Stimulated activated CD4-positive, alpha-beta T cell treated with anti-CD3 and anti-CD28 coated beads, Interleukin-12 subunit alpha, Interleukin-12 subunit beta, amount 100 ng/mL, for 4 hours (primary cell): Measurements from ENCODE around the gene AQR.
"Not testable (repeated sequence)": the region's sequence is repeated elsewhere in the genome, so short reads cannot be mapped to it uniquely, and the experiment has no call there.

ENCODE experiments used
- DNase-seq: peaks from one replicate; pipeline ENCODE4 v3.0.0-alpha.2; 2020

Gene AQR

DNA sequence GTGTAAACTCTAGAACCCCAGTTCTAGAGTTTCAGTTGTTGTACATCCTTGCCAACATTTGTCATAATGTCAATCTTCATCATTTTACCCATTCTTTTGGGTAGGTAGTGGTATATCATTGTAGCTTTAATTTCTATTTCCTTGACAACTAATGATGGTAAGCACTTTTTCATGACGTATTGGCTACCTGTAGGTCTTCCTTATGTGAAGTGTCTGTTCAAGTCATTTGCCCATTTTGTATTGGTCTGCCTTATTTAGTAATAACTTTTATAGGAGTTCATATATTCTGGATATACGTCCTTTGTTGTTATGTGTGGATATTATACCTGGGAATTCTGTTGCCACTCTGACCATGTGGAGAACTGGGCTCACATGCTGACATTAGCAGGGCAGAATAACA lies 100.4 kb downstream of the AQR start:
- DNase-seq: no peak

- DNase-seq: no peak
These were observed 104.0 kb downstream of the AQR start for GRCh38 chr15:34865531-34865930.

DNA sequence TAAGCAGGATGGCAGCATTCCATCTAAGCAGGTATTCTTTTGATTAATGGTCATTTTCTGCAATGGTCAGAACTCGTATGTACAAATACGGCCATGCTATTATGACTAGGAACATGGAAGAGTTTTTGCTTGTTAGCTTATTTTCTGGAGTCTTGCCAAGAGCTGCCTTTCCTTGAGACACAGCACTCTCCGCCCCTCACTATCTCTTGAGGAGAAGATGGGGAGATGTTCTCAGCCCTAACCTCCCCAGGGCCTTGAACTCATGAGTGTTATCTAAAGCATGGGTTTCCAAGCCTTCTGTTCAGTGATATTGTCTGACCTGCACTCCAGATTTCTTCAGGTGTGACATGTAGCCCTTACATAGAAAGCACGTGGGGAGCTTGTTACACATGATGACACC lies 108.3 kb downstream of the AQR start:
- no peak for DNase-seq

DNA sequence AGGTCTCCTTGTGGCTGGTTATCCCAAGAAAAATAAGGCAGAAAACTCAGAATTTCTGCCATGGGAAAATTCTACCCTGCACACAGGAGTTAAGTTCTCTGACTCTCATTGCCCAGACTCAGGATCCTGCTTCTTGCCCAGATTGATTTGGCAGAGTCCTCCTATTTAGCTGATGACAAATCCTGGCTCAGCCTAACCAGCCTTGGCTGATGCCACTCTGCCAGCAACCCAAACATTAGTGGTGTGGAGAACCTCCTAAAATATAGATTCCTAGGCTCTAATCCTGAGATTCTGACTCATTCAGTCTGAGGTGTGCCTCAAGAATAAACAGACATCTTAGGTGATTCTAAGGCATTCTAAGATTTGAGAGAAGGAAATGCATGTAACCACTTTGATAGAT lies 113.6 kb downstream of the AQR start:
- no peak for DNase-seq

GRCh38 chr15:34855413-34855812 lies 114.1 kb downstream of the AQR start:
- no peak for DNase-seq

GRCh38 chr15:34854232-34854631 lies 115.3 kb downstream of the AQR start:
- no peak for DNase-seq

- no peak for DNase-seq
These were observed 116.4 kb downstream of the AQR start for GRCh38 chr15:34853001-34853758.

- DNase-seq: no peak
These were observed 117.8 kb downstream of the AQR start for GRCh38 chr15:34851751-34852150.

DNA sequence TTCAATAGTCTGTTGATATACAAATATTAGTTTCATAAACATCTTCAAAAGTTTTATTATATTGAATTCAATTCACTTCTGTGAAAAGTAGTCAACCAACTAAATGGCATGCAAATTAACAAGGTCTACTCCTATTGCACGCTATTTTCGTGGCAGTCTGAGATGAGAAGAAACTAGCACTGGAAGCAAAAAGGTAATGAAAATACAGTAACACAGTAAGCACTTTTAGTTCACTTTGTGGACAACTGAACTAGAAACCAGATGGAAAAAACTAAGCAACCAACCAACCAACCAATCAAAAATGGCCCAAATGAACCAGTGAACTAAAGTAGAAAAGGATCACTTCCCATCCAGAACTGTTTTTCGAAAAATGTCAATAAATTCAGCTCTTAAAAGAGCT lies 118.5 kb downstream of the AQR start:
- no peak for DNase-seq

DNA sequence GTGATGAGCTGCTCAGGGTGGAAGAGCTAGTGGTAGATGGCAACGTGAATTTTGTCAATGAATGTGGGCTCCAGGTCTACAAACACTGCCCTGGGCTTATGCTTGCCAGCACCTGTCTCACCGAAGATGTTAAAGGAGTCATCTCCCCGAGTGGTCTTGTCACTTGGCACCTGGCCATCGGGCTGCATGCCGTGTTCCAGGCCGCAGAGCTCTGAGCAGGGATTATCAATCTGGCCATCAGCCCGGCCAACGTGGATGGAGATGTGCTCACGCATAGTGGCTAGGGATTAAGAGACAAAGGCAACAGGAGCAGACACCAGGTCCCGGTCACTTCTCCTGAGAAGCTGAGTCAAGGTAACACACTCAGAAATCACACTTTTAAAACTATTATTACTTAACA lies 119.4 kb downstream of the AQR start:
- DNase-seq: no peak

DNA sequence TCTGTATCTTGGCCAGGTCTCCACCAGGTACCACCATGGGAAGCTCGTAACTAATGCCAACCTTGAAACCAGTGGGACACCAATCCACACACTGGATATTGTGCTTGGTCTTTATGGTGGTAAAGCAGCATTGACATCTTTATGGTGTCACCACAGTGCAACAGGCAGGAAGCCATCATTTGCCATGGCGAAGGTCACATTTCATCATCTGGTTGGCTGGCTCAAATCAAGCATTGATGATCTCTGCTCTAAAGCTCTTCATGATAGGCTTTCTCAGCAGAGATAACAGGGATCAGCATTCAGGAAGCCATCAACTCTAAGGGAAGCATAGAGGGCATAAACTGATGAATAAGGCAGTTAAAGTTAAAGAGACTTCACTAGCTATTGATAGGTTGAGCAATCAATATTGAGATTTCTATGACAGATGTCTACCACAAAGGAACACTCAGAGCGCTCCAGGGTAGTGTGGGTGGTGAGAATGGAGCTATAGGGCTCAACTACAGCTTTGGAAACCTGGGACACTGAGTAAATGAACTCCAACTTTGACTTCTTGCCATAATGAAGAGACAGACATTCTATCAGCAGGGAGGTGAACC lies 120.1 kb downstream of the AQR start:
- no peak for DNase-seq

DNA sequence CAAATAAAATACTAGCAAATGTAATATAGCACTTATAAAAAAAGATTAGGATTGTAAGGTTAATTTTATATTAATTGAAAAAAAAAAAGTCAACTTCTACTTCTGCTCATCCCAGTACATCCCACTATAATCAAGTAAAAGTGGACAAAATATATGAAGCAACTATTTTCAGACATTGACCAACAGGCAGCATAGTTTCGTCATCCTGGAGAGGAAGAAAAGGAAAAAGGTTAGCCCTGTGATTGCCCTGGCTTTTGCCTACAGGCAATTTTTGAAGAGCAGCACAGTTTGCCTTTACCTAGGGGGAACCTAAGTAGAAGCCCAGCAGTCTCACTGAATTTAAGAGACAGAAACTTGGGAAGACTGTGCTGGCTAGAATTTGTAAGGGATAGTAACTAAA lies 121.9 kb downstream of the AQR start:
- no peak for DNase-seq

DNA sequence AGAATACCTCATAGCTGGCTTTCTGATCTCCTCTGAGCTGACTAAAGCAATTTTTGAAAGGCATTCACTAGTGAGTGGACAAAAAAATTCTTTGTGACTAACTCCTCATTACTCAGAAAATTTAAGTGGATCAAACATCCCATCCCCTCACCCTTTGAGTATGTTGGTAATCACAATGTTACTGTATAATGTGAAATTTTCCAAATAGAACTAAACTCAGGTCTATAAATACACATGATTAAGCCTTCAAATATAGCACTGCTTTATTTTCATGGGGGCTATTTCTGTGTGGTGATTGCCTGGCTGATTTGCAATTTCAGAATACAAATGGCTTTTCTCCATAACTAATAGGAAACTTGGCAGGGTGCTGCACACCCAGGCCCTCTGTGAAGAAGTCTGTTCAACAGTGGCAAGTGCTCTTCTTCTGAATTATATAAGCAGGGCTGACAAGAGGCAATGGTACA lies 128.2 kb downstream of the AQR start:
- no peak for DNase-seq

GRCh38 chr15:34838282-34838681 lies 131.3 kb downstream of the AQR start:
- DNase-seq: no peak

- no peak for DNase-seq
These were observed 132.1 kb downstream of the AQR start for GRCh38 chr15:34837246-34838016.

DNA sequence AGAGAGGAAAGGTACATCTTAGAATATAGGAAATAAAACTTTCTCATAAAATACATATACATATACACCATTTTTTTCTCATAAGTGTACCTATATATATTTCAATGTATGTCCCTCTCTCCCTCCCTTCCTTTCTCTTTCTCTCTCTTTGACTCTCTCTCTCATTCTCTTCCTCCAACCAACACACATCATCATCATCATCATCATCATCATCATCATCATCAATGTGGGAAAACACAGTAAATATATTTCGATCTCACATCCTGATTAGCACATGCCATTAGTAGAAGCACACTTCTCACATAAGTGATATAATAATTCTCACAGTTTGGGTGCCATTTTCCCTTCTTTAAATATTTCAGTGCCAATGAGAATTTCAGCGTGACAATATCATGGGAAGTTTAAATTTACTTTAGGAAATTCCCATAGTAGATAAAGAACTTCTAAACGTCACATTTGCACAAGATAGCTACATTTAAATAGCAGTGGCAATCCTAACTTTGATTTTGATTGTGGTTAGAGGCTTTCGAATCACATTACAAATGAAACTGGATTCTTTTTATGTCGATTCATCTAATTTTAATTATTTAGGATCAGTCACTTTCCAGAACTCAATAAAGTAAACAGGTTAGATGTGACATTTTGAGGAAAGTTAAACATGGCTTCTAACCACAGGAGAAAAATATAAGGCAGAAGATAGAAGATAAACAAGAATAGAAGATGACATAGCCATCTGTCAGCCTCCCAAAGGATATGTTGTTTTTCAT lies 141.2 kb downstream of the AQR start:
- no peak for DNase-seq

GRCh38 chr15:34821831-34822230 lies 147.7 kb downstream of the AQR start:
- DNase-seq: no peak

GRCh38 chr15:34820110-34820509 lies 149.4 kb downstream of the AQR start:
- no peak for DNase-seq

DNA sequence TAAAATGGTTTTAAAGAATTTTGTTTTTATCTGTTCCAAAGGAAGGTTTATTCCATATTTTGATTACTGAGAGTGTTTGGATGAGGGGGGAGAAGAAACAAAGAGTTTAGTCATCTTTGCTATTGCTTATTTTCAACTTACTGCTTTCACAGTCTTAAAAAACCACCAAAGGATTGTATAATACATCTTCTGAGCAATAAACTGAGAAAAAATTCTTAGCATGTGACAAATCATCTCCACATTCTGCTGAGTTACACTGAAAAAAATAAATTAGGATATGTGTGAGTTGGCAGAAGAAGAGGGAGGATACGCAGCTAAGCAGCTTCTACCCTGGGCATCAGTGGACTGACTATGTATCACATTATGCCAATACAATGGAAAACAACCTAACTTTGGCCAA lies 151.0 kb downstream of the AQR start:
- no peak for DNase-seq

DNA sequence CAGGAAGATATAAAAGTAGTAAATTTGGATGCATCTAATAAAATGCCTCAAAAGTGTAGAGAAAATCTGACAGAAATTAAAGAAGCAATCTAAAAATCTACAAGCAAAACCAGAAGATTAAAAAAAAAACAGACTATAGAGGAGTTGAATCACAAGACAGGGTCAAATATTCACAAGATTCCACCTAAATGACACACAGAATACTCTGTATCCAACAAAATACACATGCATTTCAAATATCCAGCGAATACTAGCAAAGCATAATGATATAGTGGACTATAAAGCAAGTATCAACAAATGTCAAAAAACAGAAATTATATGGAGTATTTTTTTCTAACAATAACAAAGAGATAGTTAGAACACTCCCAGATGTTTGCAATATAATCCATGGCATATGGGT lies 153.7 kb downstream of the AQR start:
- no peak for DNase-seq

DNA sequence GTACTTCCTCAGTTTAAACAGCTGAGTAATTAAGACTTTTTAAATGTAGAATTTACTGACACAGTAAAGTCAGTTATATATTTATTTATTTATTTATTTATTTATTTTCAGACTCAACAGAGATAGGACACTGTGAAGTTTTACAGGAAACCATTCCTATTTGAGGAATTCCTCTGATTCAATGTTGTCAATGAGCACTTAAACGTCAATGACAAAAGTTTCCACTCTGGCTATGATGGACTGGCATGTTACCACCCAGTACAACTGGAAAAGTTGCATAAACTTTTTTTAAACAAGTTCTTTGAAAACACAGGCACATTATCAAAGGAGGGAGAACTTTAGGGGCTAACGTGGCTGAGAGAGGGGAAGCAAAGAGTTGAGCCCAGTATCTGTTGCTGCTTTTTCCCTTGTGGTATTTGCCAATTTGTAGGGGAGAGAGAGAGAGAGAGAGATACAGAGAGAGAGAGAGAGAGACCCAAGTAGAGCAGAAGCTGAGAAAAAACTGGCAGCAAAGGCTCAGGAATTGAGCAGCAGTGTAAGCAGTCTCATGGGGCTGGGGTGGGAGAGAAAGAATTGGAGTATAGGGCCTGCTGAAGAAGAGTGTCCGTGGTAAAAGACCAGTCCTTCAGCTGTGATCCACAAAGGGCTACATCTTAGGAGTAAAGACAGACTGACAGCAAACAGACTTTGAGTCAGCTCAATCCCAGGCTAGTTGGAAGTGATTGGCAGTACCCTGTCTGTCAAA lies 155.9 kb downstream of the AQR start:
- DNase-seq: no peak

DNA sequence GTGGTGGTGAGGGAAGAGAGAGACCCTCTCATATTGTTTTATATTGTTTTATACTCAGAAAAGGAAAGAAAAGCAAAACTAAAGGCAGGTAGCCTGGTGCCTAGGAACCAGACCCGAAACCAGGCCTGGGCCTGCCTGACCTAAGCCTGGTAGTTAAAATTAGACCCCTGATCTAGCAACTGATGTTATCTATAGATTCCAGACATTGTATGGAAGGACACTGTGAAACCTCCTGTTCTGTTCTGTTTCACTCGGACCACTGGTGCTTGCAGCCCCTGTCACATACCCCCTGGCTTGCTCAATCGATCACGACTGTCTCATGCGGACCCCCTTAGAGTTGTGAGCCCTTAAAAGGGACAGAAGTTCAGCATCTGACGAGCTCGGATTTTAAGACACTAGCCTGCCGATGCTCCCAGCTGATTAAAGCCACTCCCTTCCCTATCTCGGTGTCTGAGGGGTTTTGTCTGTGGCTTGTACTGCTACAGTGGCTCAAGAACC lies 156.6 kb downstream of the AQR start:
- not testable (repeated sequence) for DNase-seq
